Vagina (tissue), 2 donors: ENCODE data around the gene INTS7. TPM values are rescaled to one million over a fixed set of nuclear protein-coding genes. Genes with fewer than 3 reads are reported as not detected.

Experiments used
- DNase-seq, 2 donors: peaks; one replicate each; pipeline ENCODE4 v3.0.0-alpha.2; 2017; ENCODE audit errors: extremely low spot score in 2 of 2
- H3K27ac ChIP-seq: fragments of 200-600 bp; sonication (generic); one replicate; pipeline ENCODE4 v1.5.1; 2019
- H3K27me3 ChIP-seq: fragments of 200-600 bp; sonication (generic); one replicate; pipeline ENCODE4 v1.5.1; 2019
- H3K36me3 ChIP-seq, 2 donors: fragments of 200-600 bp; sonication (generic); one replicate each; pipeline ENCODE4 v1.5.1; 2017 to 2019
- H3K4me1 ChIP-seq: fragments of 200-600 bp; sonication (generic); one replicate; pipeline ENCODE4 v1.5.1; 2019
- H3K4me3 ChIP-seq, 2 donors: fragments of 200-600 bp; sonication (generic); 1 replicate in 1 of 2; 2 replicates in 1 of 2; pipeline ENCODE4 v1.5.1; 2016 to 2019
- H3K9me3 ChIP-seq: fragments of 200-600 bp; sonication (generic); one replicate; pipeline ENCODE4 v1.5.1; 2019
- POLR2A ChIP-seq, 2 donors: fragments of 450-650 bp; IDR thresholded peaks; one replicate each; pipeline ENCODE4 v1.6.1; 2017; ENCODE audit warnings: antibody characterized with exemption in 2 of 2, mild to moderate bottlenecking in 2 of 2, moderate library complexity in 2 of 2
- POLR2AphosphoS5 ChIP-seq, 2 donors: sonication (generic); formaldehyde crosslinking; IDR thresholded peaks; one replicate each; pipeline ENCODE4 v1.9.0; 2017; ENCODE audit warnings: antibody characterized with exemption in 2 of 2, mild to moderate bottlenecking in 2 of 2, low read depth in 1 of 2; ENCODE audit not compliant: insufficient read depth in 1 of 2
- intact Hi-C: fragments of 100-400 bp; cut with DNase I; formaldehyde crosslinking; loops from one replicate; pipeline ENCODE4 v1.15.1; 2023
- total RNA-seq: library from RNA; depleted of rRNA; stranded (reverse); fragments of >200 nt; gene quantifications from one replicate; pipeline ENCODE4 v1.2.3, GENCODE V29; 2016
- TF ChIP-seq, protein P1 (sequence below), 3 experiments: fragments of 450-650 bp in 2 of 3; fragments of 200-600 bp in 1 of 3; sonication (generic) in 1 of 3; IDR thresholded peaks; one replicate each; pipeline ENCODE4 v1.5.1; 2017 to 2019; ENCODE audit warnings: antibody characterized with exemption in 3 of 3, mild to moderate bottlenecking in 2 of 3, moderate library complexity in 2 of 3

INTS7 gene, protein sequence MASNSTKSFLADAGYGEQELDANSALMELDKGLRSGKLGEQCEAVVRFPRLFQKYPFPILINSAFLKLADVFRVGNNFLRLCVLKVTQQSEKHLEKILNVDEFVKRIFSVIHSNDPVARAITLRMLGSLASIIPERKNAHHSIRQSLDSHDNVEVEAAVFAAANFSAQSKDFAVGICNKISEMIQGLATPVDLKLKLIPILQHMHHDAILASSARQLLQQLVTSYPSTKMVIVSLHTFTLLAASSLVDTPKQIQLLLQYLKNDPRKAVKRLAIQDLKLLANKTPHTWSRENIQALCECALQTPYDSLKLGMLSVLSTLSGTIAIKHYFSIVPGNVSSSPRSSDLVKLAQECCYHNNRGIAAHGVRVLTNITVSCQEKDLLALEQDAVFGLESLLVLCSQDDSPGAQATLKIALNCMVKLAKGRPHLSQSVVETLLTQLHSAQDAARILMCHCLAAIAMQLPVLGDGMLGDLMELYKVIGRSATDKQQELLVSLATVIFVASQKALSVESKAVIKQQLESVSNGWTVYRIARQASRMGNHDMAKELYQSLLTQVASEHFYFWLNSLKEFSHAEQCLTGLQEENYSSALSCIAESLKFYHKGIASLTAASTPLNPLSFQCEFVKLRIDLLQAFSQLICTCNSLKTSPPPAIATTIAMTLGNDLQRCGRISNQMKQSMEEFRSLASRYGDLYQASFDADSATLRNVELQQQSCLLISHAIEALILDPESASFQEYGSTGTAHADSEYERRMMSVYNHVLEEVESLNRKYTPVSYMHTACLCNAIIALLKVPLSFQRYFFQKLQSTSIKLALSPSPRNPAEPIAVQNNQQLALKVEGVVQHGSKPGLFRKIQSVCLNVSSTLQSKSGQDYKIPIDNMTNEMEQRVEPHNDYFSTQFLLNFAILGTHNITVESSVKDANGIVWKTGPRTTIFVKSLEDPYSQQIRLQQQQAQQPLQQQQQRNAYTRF
- 10.8 TPM for total RNA-seq

DNA sequence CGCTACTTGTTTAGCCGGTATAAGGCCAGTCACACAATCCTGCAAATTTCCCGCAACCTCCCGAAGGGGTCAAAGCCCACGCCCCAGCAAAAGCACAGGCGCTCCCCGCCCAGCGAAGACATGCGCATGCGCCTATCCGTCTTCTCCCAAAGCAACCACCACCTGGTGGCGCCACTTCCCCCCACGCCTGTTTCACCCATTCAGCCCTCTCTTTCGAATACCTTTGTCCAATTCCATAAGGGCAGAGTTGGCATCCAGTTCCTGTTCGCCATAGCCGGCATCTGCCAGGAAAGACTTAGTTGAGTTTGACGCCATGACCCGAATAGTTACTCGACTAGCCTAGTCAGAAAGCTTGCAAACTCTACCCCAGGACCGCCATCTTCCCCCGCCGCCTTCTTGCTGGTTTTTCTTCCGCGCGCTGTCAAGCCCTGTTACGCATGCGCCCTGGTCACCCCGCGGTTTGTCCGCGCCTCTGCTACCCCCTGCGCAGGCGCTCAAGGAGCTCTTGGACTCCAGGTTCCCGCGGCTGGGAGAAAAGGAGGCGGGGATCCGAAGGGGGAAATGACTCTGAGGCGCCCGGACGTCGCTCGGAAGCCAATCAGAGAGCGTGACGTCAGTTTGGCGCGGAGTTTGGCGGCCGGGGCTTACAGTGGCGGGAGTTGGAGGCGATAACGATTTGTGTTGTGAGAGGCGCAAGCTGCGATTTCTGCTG, at the start of gene INTS7, which contains the start of gene DTL:
Gene INTS7, minus strand, starts transcription at position 435 of the 712 bp plus-strand sequence. Its CDS starts 120 bp downstream, at position 315.
Gene DTL, plus strand, starts transcription at position 626 of the 712 bp plus-strand sequence. CDS start 143 bp downstream, outside the sequence.
- Histone ChIP-seq H3K27ac (peak within 1 kb of the TSS; percentile 91), H3K36me3 (no peaks in the 10 kb centered on the region), H3K4me1 (peaks cover 41% of the 10 kb centered on the region), H3K4me3 (peak within 1 kb of the TSS; percentile 57 to 59), H3K27me3 (no peaks in the 10 kb centered on the region), H3K9me3 (no peaks in the 10 kb centered on the region)
- TF ChIP-seq POLR2A (IDR thresholded peaks at IDR 0.05) (peak in 1 of 2 donors; percentile 33), POLR2AphosphoS5 (IDR thresholded peaks at IDR 0.05; ENCODE audit: insufficient read depth in 1 of 2, low read depth in 1 of 2) (peak; percentile 85 to 92)
- TF ChIP-seq, protein P1, sequence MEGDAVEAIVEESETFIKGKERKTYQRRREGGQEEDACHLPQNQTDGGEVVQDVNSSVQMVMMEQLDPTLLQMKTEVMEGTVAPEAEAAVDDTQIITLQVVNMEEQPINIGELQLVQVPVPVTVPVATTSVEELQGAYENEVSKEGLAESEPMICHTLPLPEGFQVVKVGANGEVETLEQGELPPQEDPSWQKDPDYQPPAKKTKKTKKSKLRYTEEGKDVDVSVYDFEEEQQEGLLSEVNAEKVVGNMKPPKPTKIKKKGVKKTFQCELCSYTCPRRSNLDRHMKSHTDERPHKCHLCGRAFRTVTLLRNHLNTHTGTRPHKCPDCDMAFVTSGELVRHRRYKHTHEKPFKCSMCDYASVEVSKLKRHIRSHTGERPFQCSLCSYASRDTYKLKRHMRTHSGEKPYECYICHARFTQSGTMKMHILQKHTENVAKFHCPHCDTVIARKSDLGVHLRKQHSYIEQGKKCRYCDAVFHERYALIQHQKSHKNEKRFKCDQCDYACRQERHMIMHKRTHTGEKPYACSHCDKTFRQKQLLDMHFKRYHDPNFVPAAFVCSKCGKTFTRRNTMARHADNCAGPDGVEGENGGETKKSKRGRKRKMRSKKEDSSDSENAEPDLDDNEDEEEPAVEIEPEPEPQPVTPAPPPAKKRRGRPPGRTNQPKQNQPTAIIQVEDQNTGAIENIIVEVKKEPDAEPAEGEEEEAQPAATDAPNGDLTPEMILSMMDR (IDR thresholded peaks at IDR 0.05): peak in 2 of 3 experiments; percentile 80 to 98
- intact Hi-C loops: no loop called here
- DNase-seq: peak; percentile 98 to 99

DNA sequence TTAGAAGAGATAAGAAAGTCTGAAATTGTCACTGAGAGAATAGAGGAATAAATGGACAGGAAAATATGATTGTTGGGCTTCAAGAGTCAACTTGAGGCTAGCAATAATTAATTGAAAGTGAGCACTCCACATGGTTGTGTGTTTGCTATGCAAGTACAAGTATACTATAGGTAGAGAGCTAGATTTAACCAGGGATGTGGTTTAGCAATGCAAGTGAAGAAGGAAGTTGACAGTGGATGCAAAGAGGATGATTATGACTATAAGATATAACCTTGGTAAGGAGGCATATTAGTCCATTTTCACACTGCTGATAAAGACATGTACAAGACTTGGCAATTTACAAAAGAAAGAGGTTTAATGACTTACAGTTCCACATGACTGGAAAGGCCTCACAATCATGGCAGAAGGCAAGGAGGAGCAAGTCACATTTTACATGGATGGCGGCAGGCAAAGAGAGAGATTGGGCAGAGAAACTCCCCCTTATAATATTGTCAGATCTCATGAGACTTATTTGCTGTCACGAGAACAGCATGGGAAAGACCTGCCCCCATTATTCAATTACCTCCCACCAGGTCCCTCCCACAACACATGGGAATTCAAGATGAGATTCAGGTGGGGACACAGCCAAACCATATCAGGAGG, 47.5 kb upstream of the INTS7 start:
- Histone ChIP-seq H3K27me3 (no peaks in the 10 kb centered on the region), H3K9me3 (no peaks in the 10 kb centered on the region), H3K4me3 (no peak overlapping the region), H3K36me3 (no peaks in the 10 kb centered on the region), H3K27ac (no peak overlapping the region), H3K4me1 (no peaks in the 10 kb centered on the region)
- TF ChIP-seq POLR2AphosphoS5 (IDR thresholded peaks at IDR 0.05; ENCODE audit: insufficient read depth in 1 of 2, low read depth in 1 of 2) (no peak), POLR2A (IDR thresholded peaks at IDR 0.05) (no peak)
- TF ChIP-seq, protein P1 (IDR thresholded peaks at IDR 0.05): no peak
- intact Hi-C loops: no loop called here
- DNase-seq: no peak

DNA sequence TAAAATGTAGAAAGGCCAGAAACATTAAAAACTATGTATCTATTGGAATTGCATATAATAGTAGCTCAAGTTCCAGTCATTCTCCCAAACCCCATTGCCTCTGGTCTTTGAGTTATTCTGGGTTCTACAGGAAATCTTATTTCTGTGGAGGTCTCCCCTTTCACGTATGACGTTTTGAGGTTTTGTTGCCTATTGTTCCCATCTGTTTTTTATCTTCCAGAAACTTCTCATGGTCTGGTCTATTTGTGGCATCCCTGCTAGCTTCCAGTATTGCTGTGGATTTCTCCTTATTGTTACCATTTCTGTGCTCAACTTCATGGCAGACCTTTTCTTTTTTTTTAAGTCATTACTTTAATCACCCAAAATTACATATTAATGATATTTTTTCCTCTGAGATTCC, 43.5 kb upstream of the INTS7 start:
- no peaks in the 10 kb centered on the region for H3K4me1 ChIP-seq
- intact Hi-C loops: loop anchor here (10.0 kb wide), 1 partner anchor 206 kb away; the partner anchor contains the start of gene PPP2R5A
- no peak for DNase-seq
- no peaks in the 10 kb centered on the region for H3K9me3 ChIP-seq
- no peaks in the 10 kb centered on the region for H3K27me3 ChIP-seq
- no peak overlapping the region for H3K27ac ChIP-seq
- no peak for TF ChIP-seq POLR2AphosphoS5 (IDR thresholded peaks at IDR 0.05; ENCODE audit: insufficient read depth in 1 of 2, low read depth in 1 of 2)
- TF ChIP-seq, protein P1 (IDR thresholded peaks at IDR 0.05): no peak
- no peak for TF ChIP-seq POLR2A (IDR thresholded peaks at IDR 0.05)
- no peaks in the 10 kb centered on the region for H3K36me3 ChIP-seq
- H3K4me3 ChIP-seq: no peak overlapping the region

DNA sequence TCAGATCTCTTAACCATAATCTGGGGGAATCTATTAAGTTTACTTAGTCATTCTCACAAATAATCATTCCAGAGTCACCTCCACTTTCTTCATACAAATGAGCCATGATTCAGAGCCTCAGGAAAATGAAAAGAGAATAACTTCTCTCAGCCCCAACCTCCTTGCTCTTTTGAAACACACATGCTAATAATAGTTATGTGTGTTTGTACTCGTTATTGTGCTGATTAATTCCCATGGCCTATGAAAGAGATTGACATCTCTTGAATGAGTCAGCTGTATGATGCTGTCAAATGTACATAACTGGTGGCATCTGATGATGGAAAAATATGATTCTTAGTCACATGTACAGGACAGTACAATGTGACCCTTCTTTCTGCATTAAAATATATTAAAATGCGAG, 41.7 kb upstream of the INTS7 start:
- Histone ChIP-seq H3K4me3 (no peak overlapping the region), H3K9me3 (no peaks in the 10 kb centered on the region), H3K27me3 (no peaks in the 10 kb centered on the region), H3K36me3 (no peaks in the 10 kb centered on the region), H3K27ac (no peak overlapping the region), H3K4me1 (no peaks in the 10 kb centered on the region)
- no peak for DNase-seq
- intact Hi-C loops: loop anchor here (10.0 kb wide), 1 partner anchor 208 kb away; the partner anchor contains the start of gene PPP2R5A
- TF ChIP-seq POLR2AphosphoS5 (IDR thresholded peaks at IDR 0.05; ENCODE audit: insufficient read depth in 1 of 2, low read depth in 1 of 2): peak in 1 of 2 donors; percentile 33
- TF ChIP-seq, protein P1 (IDR thresholded peaks at IDR 0.05): no peak
